ENCODE measurements around the gene DBH.

The DBH gene

DNA sequence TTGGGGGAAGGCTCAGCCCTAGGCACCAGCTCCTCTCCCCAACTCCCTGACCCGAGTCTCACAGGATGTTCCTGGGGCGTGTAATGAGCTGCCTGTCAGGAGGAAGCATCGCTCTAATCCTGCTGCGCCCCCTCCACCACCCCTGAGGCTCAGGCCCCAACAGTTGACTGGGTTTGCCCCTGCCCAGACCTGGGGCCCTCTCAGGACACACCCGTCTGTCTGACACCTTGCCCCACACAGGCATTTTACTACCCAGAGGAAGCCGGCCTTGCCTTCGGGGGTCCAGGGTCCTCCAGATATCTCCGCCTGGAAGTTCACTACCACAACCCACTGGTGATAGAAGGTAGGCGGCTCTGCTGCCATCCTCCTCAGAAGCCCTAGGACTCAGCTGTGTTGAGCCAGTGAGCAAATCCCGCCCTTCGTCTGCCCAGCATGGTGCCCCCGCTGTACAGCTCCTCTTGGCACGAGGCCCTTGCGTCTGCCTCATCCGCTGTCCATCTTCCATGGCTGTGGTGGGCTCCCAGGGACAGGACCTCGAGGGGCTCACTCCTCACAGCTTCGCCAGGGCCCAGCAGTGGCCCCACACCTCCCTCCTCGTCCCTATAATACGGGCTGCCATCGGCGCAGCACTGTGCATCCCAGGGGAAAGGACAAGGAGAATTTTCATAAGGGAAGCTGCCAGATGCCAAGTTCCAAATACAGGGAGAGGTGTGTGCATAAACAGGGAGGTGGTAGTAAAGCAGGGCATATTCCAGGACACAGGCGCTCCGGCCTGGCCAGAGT is 8.0 kb downstream of the DBH start:
- no peak for DNase-seq (ENCODE audit: low read depth in 2 of 2)

DNA sequence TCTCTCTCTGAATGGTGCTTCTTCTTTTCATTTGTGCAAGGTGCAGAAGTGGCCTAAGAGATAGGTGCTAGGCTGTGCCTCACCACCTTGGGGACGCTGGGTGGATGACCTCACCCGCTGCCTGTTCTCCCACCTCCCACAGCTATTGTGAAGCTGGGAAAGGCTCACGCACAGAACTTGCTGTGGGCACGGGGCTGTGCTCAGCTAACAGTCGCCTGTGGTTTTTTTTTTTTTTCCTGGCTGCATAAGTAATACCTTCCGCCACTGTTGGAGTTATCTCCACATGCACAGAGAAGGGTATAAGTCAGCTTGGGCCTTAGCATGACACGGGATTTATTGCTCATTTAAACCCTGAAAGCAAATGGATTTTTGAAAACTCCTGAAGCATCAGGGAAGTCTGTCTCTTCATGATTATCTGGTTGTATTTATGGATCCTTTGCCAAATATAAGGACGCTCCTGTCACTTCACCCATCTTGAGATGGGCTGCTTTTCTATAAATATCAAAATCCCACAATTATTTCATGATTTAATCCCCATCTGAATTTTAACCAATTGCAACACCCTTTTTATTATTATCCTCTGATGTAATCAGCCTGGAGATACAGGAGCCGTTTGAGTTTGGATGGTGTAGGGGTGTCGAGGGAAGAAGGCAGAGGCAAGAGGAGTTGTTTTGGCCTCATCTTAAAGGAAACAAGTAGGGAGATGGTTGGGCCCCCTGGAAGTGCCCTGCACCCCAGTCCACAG is 9.0 kb downstream of the DBH start:
- DNase-seq (ENCODE audit: low read depth in 2 of 2) = no peak

DNA sequence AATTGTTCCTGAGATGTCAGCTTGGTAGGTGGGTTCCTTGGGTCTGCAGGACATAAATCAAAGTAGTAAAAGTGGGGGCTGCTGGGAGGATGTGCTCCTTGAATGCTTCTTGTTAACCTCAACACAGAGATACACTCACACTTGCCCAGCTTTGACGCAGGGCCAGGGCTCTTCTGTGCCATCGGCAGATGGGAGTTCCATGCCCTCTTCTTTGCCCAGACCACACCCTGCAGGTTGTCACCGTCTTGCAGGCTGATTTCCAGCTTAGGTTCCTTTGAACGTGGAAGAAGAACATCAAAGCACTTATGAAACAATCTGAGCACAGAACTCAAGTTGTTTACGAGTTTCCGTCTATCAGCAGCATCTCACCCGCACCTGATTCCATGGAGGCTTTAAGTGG is 11.0 kb downstream of the DBH start:
- DNase-seq (ENCODE audit: low read depth in 2 of 2) = no peak

DNA sequence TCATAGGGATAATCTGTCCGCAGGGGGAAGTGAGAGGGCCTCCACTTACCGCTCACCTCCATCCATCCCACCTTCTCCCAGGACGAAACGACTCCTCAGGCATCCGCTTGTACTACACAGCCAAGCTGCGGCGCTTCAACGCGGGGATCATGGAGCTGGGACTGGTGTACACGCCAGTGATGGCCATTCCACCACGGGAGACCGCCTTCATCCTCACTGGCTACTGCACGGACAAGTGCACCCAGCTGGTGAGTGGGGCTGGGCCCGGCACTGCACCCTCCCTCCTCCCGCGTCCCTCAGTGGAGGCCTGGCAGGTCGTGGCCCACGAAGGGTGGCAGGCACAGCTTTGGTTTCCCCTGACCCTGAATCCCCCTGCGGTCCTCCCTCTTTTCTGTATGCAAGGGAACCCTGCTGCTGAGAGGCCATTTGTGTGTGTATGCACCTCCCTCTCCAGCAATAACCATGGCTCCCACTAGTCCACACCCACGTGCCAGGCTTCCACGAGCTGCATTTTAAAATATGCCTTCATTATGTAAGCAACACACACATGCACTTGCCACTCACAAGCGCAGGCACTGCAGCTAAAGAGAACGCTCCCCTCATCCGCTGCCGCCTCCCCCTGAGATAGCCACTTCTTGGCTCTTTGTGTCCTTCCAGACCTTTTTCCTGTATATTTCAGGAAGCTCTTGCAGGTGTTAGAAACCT is 11.8 kb downstream of the DBH start:
- no peak for DNase-seq (ENCODE audit: low read depth in 2 of 2)

DNA sequence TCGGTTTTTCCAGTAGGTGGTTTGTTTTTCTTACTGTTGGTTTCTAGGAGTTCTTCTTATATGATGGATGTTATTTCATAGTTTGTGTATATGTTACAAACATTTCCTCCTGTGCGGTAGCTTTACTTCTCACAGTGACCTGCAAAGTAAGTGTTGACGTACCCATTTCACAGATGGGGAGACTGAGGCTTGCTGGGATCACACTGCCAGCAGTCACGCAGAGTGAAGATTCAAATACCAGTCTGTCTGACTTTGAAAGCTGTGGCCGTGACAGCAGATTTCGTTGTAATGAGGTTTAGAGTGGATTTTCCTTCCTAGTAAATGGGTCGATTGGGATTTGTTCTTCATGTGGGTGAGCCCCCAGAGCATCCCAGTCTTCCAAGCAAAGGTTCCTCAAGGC is 13.0 kb downstream of the DBH start:
- no peak for DNase-seq (ENCODE audit: low read depth in 2 of 2)

DNA sequence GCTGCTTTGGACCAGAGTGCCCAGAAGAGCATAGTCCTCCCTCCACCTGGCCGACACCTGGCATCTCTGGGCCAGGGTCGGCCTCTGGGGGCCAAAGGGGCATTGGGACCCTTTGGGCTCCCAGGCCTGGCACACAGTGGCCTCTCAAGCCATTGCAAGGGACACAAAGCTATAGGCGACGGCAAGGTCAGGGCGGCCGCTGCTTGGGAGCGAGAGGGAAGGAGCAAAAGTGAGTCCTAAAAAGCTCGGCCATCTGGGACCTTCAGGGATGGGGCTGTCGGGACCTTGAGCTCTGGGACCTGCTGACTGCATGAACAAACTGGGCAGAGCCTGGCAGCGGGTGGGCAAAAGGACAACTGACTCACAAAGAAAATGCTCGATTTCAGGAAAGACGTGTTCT is 13.9 kb downstream of the DBH start:
- DNase-seq (ENCODE audit: low read depth in 2 of 2) = no peak

DNA sequence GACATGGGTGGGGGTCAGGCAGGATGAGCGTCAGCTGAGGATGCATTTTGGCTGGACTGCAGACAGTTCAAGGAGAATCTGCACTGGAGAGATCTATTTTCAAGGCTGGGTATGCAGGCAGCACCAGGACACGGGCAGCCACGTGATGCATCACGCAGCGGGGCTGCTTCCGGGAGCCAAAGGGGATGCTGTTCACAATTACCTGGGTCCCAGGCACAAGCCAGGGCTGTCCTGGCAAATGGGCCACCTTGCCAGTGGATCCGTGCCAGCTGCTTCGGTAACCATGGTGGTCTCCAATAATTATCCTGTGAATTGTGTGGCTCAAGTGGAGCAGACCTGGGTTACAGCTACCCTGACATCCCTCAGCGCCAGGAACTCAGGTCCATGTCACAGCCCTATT is 17.5 kb downstream of the DBH start:
- no peak for DNase-seq (ENCODE audit: low read depth in 2 of 2)

DNA sequence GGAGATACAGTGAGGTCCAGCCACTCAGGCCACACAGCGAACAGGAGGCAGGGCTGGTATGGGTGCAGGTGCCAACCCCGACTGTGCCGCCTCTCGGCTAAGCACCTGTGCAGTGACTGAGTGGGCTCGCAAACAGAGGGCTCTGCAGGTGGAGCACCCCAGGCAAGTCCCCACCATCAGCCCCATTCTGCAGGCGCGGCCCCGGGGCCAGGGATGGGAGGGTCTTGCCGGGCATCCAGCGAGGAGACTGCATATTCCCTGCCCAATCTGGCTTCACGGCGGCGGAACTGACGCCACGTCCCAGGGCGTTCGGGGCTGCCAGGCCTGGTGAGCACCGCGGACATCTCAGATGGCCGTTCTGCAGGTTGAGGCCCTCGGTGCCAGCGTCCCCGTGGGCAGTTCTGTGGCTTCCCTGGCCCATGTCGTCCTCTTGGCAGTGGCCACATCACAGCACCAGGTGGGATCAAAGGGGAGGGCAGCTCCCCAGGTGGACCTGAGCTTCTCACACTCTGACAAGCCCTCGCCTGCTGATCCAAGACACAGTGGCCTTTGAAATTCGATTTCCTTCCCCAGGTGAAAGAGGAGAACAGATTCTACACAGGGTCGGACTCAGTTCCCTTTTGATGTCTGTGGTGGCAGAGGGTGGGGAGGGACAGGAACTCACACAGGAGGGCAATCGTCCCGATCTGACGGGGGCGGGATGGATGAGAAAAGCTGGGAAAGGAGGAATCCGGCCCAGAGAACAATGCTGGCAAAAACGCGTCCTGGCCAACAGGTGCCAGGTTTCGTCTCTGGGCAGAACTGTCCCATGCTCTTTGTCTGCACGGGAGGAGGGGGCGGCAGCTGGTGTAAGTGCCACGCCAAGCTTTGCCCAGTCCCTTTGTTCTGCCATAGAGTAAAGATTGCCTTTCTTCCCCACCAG is 18.8 kb downstream of the DBH start:
- DNase-seq (ENCODE audit: low read depth in 2 of 2) = no peak

DNA sequence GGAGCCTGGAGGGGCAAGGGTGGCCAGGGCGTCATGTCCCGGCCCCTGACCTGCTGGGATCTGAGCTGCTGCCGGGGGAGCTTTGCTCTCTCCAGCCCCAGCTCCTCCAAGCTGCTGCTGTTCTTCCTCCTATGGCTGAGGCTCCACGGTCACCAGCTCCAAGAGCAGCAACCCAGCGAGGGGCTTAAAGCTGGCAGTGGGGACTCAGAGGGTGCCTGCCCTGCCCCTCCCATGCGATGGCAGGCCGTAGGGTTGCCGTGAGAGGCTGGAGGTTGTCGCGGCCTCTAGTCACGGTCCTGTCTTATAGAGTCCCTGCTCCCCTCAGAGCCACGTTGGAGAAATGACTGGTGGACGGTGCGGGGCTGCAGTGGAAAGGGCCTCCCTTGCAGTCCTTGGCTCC is 19.5 kb downstream of the DBH start:
- DNase-seq (ENCODE audit: low read depth in 2 of 2) = no peak

DNA sequence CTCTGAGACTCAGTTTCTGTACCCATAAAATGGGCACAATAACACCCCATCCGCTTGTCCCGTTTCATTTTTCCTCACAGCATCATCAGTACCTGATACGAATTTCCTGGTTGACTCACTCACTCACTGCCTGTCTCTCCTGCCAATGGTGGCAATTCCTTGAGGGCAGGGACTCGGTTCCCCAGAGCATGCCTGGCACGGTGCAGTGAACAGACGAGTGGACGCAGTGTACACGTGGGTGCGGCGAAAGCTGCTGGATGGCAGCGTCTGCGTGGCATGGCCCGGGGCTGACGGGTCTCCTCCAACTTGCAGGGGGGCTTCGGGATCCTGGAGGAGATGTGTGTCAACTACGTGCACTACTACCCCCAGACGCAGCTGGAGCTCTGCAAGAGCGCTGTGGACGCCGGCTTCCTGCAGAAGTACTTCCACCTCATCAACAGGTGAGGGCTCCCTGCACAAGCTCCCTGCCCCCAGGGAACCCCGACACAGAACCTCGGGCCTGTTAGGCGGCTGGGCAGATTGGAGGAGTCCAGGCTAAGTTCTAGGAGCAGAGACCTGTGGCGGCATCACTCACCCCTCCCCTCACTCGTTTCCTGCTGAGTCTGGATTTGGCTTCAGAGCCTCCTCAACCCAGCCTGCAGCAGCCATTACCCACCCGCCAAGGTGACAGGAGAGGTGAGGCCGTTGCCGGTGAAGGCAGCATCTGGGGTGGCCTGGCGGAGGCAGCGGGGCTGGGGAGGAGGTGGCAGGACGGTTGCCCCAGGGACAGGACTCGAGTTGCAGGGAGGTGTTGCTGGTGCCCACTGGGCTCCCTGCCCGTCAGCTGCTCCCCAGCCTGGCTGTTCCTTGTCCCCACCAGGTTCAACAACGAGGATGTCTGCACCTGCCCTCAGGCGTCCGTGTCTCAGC is 20.3 kb downstream of the DBH start:
- DNase-seq (ENCODE audit: low read depth in 2 of 2) = no peak

DNA sequence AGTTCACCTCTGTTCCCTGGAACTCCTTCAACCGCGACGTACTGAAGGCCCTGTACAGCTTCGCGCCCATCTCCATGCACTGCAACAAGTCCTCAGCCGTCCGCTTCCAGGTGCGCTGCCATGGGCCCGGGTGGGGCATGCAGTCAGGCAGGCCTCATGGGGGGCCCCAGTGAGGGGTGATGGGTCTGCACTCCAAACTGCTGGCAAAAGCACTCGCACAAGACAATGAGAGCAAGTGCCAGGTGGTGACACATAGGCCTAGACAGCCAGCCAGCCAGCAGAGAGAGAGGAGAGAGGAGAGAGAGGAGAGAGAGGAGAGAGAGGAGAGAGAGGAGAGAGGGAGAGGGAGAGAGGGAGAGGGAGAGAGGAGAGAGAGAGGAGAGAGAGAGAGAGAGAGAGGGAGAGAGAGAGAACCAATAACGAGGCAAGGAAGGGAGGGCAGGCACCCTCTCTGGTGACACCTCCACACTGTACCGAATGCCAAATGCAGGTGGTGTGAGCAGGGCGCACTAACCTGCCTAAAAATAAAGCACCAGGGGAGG is 21.0 kb downstream of the DBH start:
- no peak for DNase-seq (ENCODE audit: low read depth in 2 of 2)

DNA sequence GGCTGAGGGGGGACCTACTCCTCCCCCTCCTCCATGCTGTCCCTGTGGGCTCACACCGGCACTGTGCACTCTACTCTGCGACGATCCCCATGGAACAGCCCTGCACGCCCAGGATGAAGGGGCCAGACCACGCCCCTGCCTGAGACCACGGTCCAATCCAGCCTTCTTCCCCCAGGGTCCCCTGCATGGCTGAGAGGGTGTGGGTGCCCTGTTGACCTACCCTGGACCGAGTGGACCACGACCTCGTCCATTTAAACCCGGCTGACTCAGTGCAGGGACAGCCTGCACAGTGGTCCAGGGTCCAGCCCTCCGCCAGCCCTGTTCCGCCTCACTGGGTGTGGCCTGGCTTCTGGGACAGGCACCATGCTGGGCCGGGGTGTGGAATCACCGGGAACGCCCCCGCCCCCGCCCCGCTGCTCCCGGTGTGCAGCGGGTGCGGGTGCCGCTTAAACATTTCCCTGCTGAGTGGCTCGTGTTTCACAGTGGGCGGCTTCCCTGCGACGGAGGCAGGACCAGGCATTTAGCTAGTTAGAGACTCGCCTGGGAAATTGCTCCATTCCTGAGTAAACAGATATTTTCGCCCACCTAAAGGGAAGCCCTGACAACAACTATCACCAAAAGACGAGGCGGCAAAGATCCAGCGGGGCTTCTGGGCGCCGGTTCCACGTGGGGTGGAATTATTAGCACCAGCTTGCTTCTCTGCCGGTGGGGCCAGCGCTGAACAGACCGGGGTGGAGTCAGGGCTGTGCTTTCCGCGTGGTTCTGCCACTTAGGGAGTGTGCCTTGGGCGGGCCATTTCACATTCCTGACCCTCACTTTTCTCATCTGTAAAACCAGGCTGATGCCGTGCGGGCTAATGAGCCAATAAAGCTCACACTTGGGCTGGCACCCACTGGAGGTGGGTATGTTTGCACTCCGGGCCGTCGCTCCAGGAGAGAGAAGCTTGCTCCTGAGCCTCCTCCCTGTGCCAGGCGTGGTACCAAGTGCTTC is 22.6 kb downstream of the DBH start:
- DNase-seq (ENCODE audit: low read depth in 2 of 2) = no peak

DNA sequence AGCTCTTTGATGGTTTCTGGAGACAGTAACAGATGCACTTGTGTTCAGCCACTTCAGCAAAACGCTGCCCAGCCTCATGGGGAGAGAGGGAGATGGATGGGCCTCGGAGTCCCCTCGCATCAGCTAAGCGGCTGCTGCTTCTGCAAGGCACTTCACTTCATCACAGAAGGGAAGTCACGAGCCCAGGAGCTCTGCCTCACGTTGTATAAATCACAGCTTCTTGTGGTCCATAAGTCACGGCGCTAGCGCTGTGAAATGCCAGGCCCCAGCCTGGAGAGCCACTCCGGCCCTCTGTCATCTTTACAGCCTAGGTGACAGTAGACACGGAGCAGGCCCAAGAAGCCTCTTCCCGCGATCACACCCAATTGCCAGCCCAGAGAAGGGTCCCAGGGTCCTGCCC is 23.4 kb downstream of the DBH start:
- DNase-seq (ENCODE audit: low read depth in 2 of 2) = no peak

DNA sequence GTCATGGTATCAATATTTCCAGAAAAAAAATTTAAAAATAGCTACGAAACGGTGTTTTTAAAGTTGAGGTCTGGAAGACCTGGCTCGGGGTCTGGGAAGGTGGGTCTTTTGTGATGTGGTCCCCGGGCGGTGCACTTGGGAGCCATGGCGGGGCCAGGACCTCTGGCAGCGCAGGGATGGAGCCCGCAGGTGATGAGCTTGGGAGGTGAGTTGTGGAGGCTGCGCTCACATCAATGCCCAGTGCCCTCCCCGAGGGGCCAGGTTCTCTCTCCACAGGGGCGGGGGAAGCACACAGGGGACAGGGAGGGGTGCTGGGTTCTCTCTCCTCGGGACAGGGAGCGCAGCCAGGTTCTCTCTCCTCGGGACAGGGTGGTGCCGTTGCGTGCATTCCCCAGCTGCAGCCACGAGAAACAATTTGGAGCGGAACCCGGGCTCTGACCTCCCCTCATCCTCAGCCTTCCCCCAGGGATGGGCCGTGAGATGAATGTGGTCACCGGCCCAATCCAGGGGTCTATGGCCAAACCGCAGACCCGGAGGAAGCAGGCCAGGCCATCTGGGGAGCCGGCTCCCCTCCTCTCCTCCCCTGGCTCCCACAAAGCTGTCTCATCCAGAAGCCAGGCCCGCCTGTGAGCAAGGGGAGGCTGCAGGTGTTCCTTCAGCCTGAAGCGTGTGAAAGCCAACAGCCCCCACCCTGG is 25.8 kb downstream of the DBH start:
- no peak for DNase-seq (ENCODE audit: low read depth in 2 of 2)

DNA sequence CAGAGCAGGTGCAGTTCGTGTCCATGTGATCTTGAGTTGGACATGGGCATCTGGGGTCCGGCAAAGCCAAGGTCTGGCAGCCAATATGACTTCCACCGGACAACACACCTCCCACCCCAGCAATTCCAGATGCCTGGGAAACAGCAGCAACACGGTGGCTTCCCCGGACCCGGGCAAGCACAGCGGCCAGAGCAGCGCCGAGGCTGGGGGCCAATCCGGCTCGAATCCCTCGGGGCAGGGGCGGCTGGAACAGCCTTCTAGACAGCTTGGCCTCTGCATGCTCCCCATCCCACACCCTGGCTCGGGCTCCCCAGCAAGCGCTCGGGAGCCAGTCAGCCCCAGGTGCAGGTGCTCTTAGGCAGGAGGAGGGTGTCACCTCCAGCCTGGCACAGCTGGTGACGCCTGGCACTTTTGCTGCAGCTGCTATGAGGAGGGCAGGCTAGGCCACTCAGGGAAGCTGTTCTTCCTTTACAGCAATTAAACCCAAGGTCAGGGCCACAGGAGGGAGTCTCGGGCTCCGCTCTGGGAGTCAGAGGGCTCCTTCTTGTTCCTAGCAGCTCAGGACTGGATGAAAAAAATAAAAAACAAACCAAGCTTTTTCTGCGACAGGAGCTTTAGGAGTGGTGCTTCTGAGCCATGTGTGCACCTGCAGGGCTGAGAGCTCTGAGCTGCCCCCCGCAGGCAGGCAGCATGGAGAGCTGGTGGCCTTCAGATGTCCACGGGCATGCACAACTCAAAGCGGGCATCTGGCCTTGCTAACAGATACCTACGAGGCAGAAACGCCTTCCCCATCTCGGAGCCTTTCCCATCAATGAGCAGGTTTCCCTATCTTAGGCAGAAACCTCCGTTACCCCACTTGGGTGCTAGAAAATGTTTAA is 28.2 kb downstream of the DBH start:
- no peak for DNase-seq (ENCODE audit: low read depth in 2 of 2)

DNA sequence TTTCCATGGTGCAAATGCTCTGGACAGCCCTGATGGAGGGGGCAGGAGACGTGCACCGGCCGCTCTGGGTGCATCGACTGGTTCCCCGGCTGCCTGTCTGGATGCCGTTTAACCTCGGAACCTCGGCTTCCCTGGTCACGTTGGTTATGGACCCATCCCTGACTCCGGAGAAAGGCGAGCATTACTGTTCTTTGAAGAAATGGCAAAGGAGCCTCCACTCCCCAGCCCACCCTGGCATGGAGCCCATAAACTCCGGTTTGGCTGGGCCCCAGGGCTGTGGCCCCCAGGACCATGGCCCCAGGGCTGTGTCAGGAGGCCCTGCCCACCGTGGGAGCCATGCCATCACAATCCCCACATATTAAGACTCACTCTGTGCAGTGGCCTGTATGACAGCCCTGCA is 28.9 kb downstream of the DBH start:
- DNase-seq (ENCODE audit: low read depth in 2 of 2) = no peak

DNA sequence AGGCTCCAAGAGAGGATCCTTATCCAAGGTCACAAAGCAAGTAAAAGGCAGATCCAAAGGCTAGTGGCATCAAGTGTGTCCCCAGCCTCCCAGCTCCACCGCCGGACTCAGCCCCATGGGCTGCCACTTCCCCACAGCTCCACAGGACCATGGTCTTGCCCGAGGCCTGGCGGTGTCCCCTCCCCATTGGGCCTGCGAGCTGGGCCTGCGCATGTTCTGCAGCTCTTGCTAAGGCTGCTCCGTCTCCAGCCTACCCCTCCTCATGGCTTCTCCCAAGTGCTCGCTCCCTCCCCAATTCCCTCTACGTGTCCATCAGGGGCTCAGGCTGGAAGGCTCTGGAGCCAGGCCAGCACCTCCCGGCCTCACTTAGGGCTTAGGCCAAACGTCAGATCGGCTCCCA is 29.4 kb downstream of the DBH start:
- no peak for DNase-seq (ENCODE audit: low read depth in 2 of 2)

DNA sequence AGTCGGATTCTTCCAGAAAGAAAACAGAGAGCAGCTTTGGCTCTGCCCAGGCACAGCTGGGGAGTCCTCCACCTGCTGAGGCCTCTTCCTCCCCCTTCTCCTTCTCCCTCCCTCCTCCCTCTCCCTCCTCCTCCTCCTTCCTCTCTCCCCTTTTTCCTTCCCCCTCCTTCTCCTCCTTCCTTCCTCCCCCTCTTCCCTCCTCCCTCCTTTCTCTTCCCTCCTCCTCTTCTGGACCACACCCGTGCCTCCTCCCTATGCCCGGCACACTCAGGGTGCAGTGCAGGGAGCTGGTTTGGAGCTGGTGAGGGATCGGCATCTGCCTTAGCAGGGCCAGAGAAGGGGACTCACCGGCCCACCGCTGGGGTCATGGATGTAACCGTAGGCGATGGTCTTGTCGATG is 30.2 kb downstream of the DBH start:
- DNase-seq (ENCODE audit: low read depth in 2 of 2) = no peak
